ENCODE data around the gene HSPA4. TPM values are rescaled to one million over a fixed set of nuclear protein-coding genes. Genes with fewer than 3 reads are reported as not detected.

The HSPA4 gene
- total and polyA plus RNA-seq, 2 of the 4 experiments (the other 2 are of a cell fraction) = 34.9 to 120 TPM

- H4K91ac ChIP-seq (ENCODE audit: insufficient read depth, low read depth, low read length) = no peak overlapping the region
- in situ Hi-C loops (cut with MboI; ENCODE audit: low sequenced_read_pairs) (no loop called here), intact Hi-C loops (cut with micrococcal nuclease) (loop anchor here (10.0 kb wide), 1 partner anchor 696 kb away; no protein-coding TSS in a partner anchor), dilution Hi-C loops (cut with HindIII; ENCODE audit: low sequenced_read_pairs, unreplicated experiment) (no loop called here)
- H3K36me3 ChIP-seq (ENCODE audit: control insufficient read depth, insufficient read depth, low read length) = peaks cover 9% of the 10 kb centered on the region
- POLR2A ChIA-PET (ENCODE audit: unreplicated experiment) = no interaction called here
- no peak overlapping the region for H3K4ac ChIP-seq (ENCODE audit: low read depth, low read length)
- no CpG with 5 or more reads among the region's 7 CpGs for WGBS, 2 experiments (ENCODE audit: extremely low coverage in 2 of 2, insufficient read length in 1 of 2)
- H3K56ac ChIP-seq (ENCODE audit: extremely low read depth, insufficient read depth, low read length) = no peak overlapping the region
- H3K4me2 ChIP-seq (ENCODE audit: low read depth, low read length) = no peak overlapping the region
- peaks cover 42% of the 10 kb centered on the region for H4K20me1 ChIP-seq (ENCODE audit: insufficient read depth, low read length)
- no peak overlapping the region for H2AFZ ChIP-seq (replicated peaks; ENCODE audit: low read length, poor library complexity)
- no peak overlapping the region for H2BK15ac ChIP-seq (ENCODE audit: low read depth, low read length)
- H3K27ac ChIP-seq (ENCODE audit: insufficient read depth, low read length) = no peak overlapping the region
- no peak overlapping the region for H3K23ac ChIP-seq (ENCODE audit: low read depth, low read length)
- no peak overlapping the region for H3K14ac ChIP-seq (replicated peaks; ENCODE audit: low read depth, low read length)
- no peak overlapping the region for H2BK120ac ChIP-seq (ENCODE audit: low read depth, low read length)
- H3K9me1 ChIP-seq (ENCODE audit: insufficient read depth, low read length) = 0 out of 2 replicates have a peak, but pooled peaks cover 3% of the 10 kb centered on the region
- no peak overlapping the region for H2AK5ac ChIP-seq (ENCODE audit: low read depth, low read length)
- H3K9ac ChIP-seq (ENCODE audit: low read depth, low read length) = no peak overlapping the region
- no peak overlapping the region for H4K5ac ChIP-seq (ENCODE audit: low read depth, low read length)
- CTCF ChIA-PET = no interaction called here
- TF ChIP-seq CTCF (conservative IDR thresholded peaks at IDR 0.05; ENCODE audit: low read depth, low read length) = no peak
- no peak for TF ChIP-seq CEBPB (IDR thresholded peaks at IDR 0.05; ENCODE audit: low read depth, low read length)
- TF ChIP-seq RAD21 (IDR thresholded peaks at IDR 0.05; ENCODE audit: low read length) = no peak
- TF ChIP-seq FOS (IDR thresholded peaks at IDR 0.05; ENCODE audit: low read depth, low read length) = no peak
- no peak for TF ChIP-seq MAFK (IDR thresholded peaks at IDR 0.05; ENCODE audit: low read depth, low read length)
- no peak for TF ChIP-seq USF2 (IDR thresholded peaks at IDR 0.05; ENCODE audit: low read depth, low read length)
- no peak for TF ChIP-seq CHD1 (IDR thresholded peaks at IDR 0.05; ENCODE audit: low read depth, low read length)
- no peak for TF ChIP-seq ELK1 (IDR thresholded peaks at IDR 0.05; ENCODE audit: borderline replicate concordance, low read depth, low read length)
- no peak for TF ChIP-seq BHLHE40 (IDR thresholded peaks at IDR 0.05; ENCODE audit: low read depth, low read length)
- peaks cover 9% of the 10 kb centered on the region for H3K4me1 ChIP-seq (ENCODE audit: control insufficient read depth, insufficient read depth, low read length)
- H2AK9ac ChIP-seq (replicated peaks; ENCODE audit: low read depth, low read length, poor library complexity) = no peak overlapping the region
- no peak overlapping the region for H4K8ac ChIP-seq (ENCODE audit: low read depth in 2 of 2, low read length in 2 of 2)
- no peak overlapping the region for H3K4me3 ChIP-seq (ENCODE audit: insufficient read depth, low read depth, low read length)
- BruUV-seq (replicated peaks) = no TSS peak
- no peak overlapping the region for H2BK5ac ChIP-seq (ENCODE audit: low read depth, low read length, poor library complexity, severe bottlenecking)
- no peak overlapping the region for H2BK20ac ChIP-seq (ENCODE audit: low read depth, low read length)
- no peaks in the 10 kb centered on the region for H3K9me3 ChIP-seq (ENCODE audit: control insufficient read depth, insufficient read depth, low read length)
- DNase-seq (no peak), ATAC-seq (ENCODE audit: low read depth) (no peak)
- H3K18ac ChIP-seq (ENCODE audit: low read depth, low read length) = no peak overlapping the region
- no peaks in the 10 kb centered on the region for H3K27me3 ChIP-seq (ENCODE audit: control insufficient read depth, insufficient read depth, low read length)
- peaks cover 24 to 61% of the 10 kb centered on the region in 2 experiments for H3K79me1 ChIP-seq (ENCODE audit: low read depth in 1 of 2, low read length in 2 of 2)
These were observed 29.2 kb downstream of the HSPA4 start for GRCh38 chr5:133081036-133081435.
